HEK293 (cell line): ENCODE measurements around the gene BST1.

Experiments
- CTCF ChIA-PET: fragments of 350-600 bp; formaldehyde crosslinking; extraction: SDS; loops from one replicate; lab custom pipeline; 2021; ENCODE audit warnings: antibody characterized with exemption; lab: Yijun Ruan, JAX
- POLR2A ChIA-PET: fragments of 300-600 bp; formaldehyde crosslinking; extraction: SDS; loops from one replicate; lab custom pipeline; 2020; ENCODE audit warnings: antibody characterized with exemption, inconsistent platforms; lab: Yijun Ruan, JAX
- H3K27ac ChIP-seq: fragments of 200-500 bp; sonication (Bioruptor generic); 2 replicates; pipeline ENCODE4 v1.5.1; 2014; ENCODE audit warnings: low read depth, low read length, control low read depth, inconsistent platforms; ENCODE audit errors: extremely low read depth
- H3K36me3 ChIP-seq, 2 experiments: fragments of 200-500 bp in 1 of 2; sonication (Bioruptor generic) in 1 of 2; 1 replicate in 1 of 2; 2 replicates in 1 of 2; pipeline ENCODE4 v1.5.1; 2014 to 2017; ENCODE audit warnings: inconsistent platforms in 2 of 2, low read length in 2 of 2; ENCODE audit not compliant: control insufficient read depth in 2 of 2, insufficient read depth in 1 of 2
- H3K4me1 ChIP-seq: fragments of 200-500 bp; sonication (Bioruptor generic); 2 replicates; pipeline ENCODE4 v1.5.1; 2014; ENCODE audit warnings: mild to moderate bottlenecking, low read length, inconsistent platforms; ENCODE audit not compliant: control insufficient read depth, insufficient read depth
- H3K4me3 ChIP-seq: 2 replicates; pipeline ENCODE4 v1.5.1; 2011; ENCODE audit warnings: low read depth, mild to moderate bottlenecking, control low read depth, low read length, moderate library complexity
- H3K9me3 ChIP-seq: fragments of 200-500 bp; sonication (Bioruptor generic); 2 replicates; pipeline ENCODE4 v1.5.1; 2014; ENCODE audit warnings: low read depth, low read length, inconsistent platforms; ENCODE audit not compliant: control insufficient read depth, insufficient read depth
- PRDM1 ChIP-seq: fragments of 450-650 bp; formaldehyde crosslinking; IDR thresholded peaks from 2 replicates; pipeline ENCODE4; 2016; ENCODE audit warnings: missing biosample characterization, missing genetic modification characterization
- RBAK ChIP-seq: fragments of 450-650 bp; formaldehyde crosslinking; IDR thresholded peaks from 2 replicates; pipeline ENCODE4 v1.5.1; 2016; ENCODE audit warnings: missing biosample characterization, missing genetic modification characterization
- SETDB1 ChIP-seq: IDR thresholded peaks from one replicate; pipeline ENCODE4 v1.6.1; 2017; ENCODE audit warnings: mild to moderate bottlenecking, low read length, moderate library complexity, mixed read lengths; ENCODE audit not compliant: insufficient read length
- SP7 ChIP-seq: fragments of 450-650 bp; formaldehyde crosslinking; IDR thresholded peaks from 2 replicates; pipeline ENCODE4 v1.5.1; 2016; ENCODE audit warnings: missing biosample characterization, missing genetic modification characterization
- TCF7L2 ChIP-seq: IDR thresholded peaks from 2 replicates; pipeline ENCODE4 v1.6.1; 2011; ENCODE audit warnings: low read depth, mild to moderate bottlenecking, inconsistent platforms, low read length, moderate library complexity, borderline replicate concordance
- TRIM28 ChIP-seq: IDR thresholded peaks from 2 replicates; pipeline ENCODE4 v1.6.1; 2011; ENCODE audit warnings: low read length, control low read depth, borderline replicate concordance
- WT1 ChIP-seq: fragments of 450-650 bp; formaldehyde crosslinking; IDR thresholded peaks from 2 replicates; pipeline ENCODE4 v1.5.1; 2016; ENCODE audit warnings: missing biosample characterization, missing genetic modification characterization
- ZEB2 ChIP-seq: fragments of 450-650 bp; formaldehyde crosslinking; IDR thresholded peaks from 2 replicates; pipeline ENCODE4 v1.5.1; 2016; ENCODE audit warnings: missing biosample characterization, missing genetic modification characterization
- ZNF146 ChIP-seq: fragments of 450-650 bp; formaldehyde crosslinking; IDR thresholded peaks from 2 replicates; pipeline ENCODE4 v1.5.1; 2016; ENCODE audit warnings: missing biosample characterization, missing genetic modification characterization
- ZNF174 ChIP-seq: fragments of 450-650 bp; formaldehyde crosslinking; IDR thresholded peaks from 2 replicates; pipeline ENCODE4 v1.5.0; 2017; ENCODE audit warnings: missing biosample characterization, mild to moderate bottlenecking, missing genetic modification characterization
- ZNF19 ChIP-seq: fragments of 450-650 bp; formaldehyde crosslinking; IDR thresholded peaks from 2 replicates; pipeline ENCODE4; 2016; ENCODE audit warnings: missing biosample characterization, missing genetic modification characterization, low read depth
- ZNF214 ChIP-seq: fragments of 450-650 bp; formaldehyde crosslinking; IDR thresholded peaks from 2 replicates; pipeline ENCODE4 v1.5.1; 2017; ENCODE audit warnings: missing biosample characterization, mild to moderate bottlenecking, missing genetic modification characterization, borderline replicate concordance
- ZNF23 ChIP-seq: fragments of 450-650 bp; formaldehyde crosslinking; IDR thresholded peaks from 2 replicates; pipeline ENCODE4 v1.5.1; 2016; ENCODE audit warnings: missing biosample characterization, missing genetic modification characterization, borderline replicate concordance
- ZNF24 ChIP-seq: fragments of 450-650 bp; formaldehyde crosslinking; IDR thresholded peaks from 2 replicates; pipeline ENCODE4 v1.5.1; 2016; ENCODE audit warnings: missing biosample characterization, missing genetic modification characterization
- ZNF366 ChIP-seq: fragments of 450-650 bp; formaldehyde crosslinking; conservative IDR thresholded peaks from 2 replicates; pipeline ENCODE4 v1.5.1; 2016; ENCODE audit warnings: missing biosample characterization, missing genetic modification characterization
- ZNF423 ChIP-seq: fragments of 450-650 bp; formaldehyde crosslinking; IDR thresholded peaks from 2 replicates; pipeline ENCODE4 v1.5.1; 2016; ENCODE audit warnings: missing biosample characterization, missing genetic modification characterization
- ZNF514 ChIP-seq: fragments of 450-650 bp; formaldehyde crosslinking; IDR thresholded peaks from 2 replicates; pipeline ENCODE4 v1.5.1; 2016; ENCODE audit warnings: missing biosample characterization, missing genetic modification characterization
- ZNF600 ChIP-seq: fragments of 450-650 bp; formaldehyde crosslinking; IDR thresholded peaks from 2 replicates; pipeline ENCODE4 v1.5.1; 2016; ENCODE audit warnings: missing biosample characterization, missing genetic modification characterization
- ZNF626 ChIP-seq: fragments of 450-650 bp; sonication (Bioruptor Pico); formaldehyde crosslinking; IDR thresholded peaks from 2 replicates; pipeline ENCODE4 v1.5.1; 2018; ENCODE audit warnings: missing biosample characterization, missing genetic modification characterization, inconsistent platforms
- ZNF645 ChIP-seq: fragments of 450-650 bp; formaldehyde crosslinking; IDR thresholded peaks from 2 replicates; pipeline ENCODE4; 2016; ENCODE audit warnings: missing biosample characterization, missing genetic modification characterization
- ZNF692 ChIP-seq: fragments of 450-650 bp; formaldehyde crosslinking; IDR thresholded peaks from 2 replicates; pipeline ENCODE4 v1.5.1; 2016; ENCODE audit warnings: missing biosample characterization, missing genetic modification characterization
- ZNF701 ChIP-seq: fragments of 450-650 bp; formaldehyde crosslinking; IDR thresholded peaks from 2 replicates; pipeline ENCODE4 v1.5.1; 2016; ENCODE audit warnings: missing biosample characterization, missing genetic modification characterization
- ZNF704 ChIP-seq: fragments of 450-650 bp; formaldehyde crosslinking; IDR thresholded peaks from 2 replicates; pipeline ENCODE4 v1.5.1; 2016; ENCODE audit warnings: missing biosample characterization, missing genetic modification characterization
- ZNF776 ChIP-seq: fragments of 450-650 bp; formaldehyde crosslinking; IDR thresholded peaks from 2 replicates; pipeline ENCODE4 v1.5.0; 2017; ENCODE audit warnings: missing biosample characterization, missing genetic modification characterization, borderline replicate concordance
- ZNF791 ChIP-seq: fragments of 450-650 bp; formaldehyde crosslinking; IDR thresholded peaks from 2 replicates; pipeline ENCODE4 v1.5.1; 2016; ENCODE audit warnings: missing biosample characterization, missing genetic modification characterization
- ZSCAN18 ChIP-seq: fragments of 450-650 bp; formaldehyde crosslinking; IDR thresholded peaks from 2 replicates; pipeline ENCODE4 v1.5.1; 2016; ENCODE audit warnings: missing biosample characterization, missing genetic modification characterization
- ZSCAN4 ChIP-seq: fragments of 450-650 bp; formaldehyde crosslinking; IDR thresholded peaks from 2 replicates; pipeline ENCODE4 v1.5.1; 2017; ENCODE audit warnings: missing biosample characterization, missing genetic modification characterization
- ZXDB ChIP-seq: fragments of 450-650 bp; formaldehyde crosslinking; IDR thresholded peaks from 2 replicates; pipeline ENCODE4 v1.5.1; 2016; ENCODE audit warnings: missing biosample characterization, missing genetic modification characterization

Gene BST1

GRCh38 chr4:15694431-15694830 is 8.4 kb upstream of the BST1 start (continued):
- TF ChIP-seq ZNF776 (tag by site-specific recombination) (no peak), ZXDB (tag by site-specific recombination) (no peak), ZNF23 (tag by site-specific recombination) (no peak), ZNF704 (tag by site-specific recombination) (no peak), SETDB1 (no peak), ZNF366 (tag by site-specific recombination) (no peak), ZNF423 (tag by site-specific recombination) (no peak)

GRCh38 chr4:15695240-15695699 is 7.6 kb upstream of the BST1 start:
- TF ChIP-seq PRDM1 (tag by site-specific recombination) (no peak), TCF7L2 (no peak), ZNF146 (tag by site-specific recombination) (no peak), ZNF19 (no peak), ZNF626 (tag by site-specific recombination) (no peak), ZNF791 (tag by site-specific recombination) (no peak), ZNF645 (tag by site-specific recombination) (no peak), ZNF776 (tag by site-specific recombination) (no peak), TRIM28 (no peak), ZNF692 (tag by site-specific recombination) (no peak), ZNF174 (tag by site-specific recombination) (no peak), RBAK (no peak), ZNF214 (tag by site-specific recombination) (no peak), ZEB2 (no peak), ZNF600 (no peak)
- H3K27ac ChIP-seq = no peak overlapping the region
- ChIA-PET POLR2A (interaction anchor here (0.7 to 2.2 kb wide), 2 partner anchors 14 to 46 kb away, joined by 3 to 11 read pairs; partner anchors contain the start of gene FAM200B), CTCF (interaction anchor here (0.7 to 1.3 kb wide), 2 partner anchors 10 to 888 kb away, joined by 3 read pairs; no protein-coding TSS in a partner anchor)
- no peaks in the 10 kb centered on the region for H3K36me3 ChIP-seq
- no peaks in the 10 kb centered on the region for H3K4me1 ChIP-seq
- H3K4me3 ChIP-seq = no peak overlapping the region
- H3K9me3 ChIP-seq = no peaks in the 10 kb centered on the region

GRCh38 chr4:15695729-15696128 is 7.1 kb upstream of the BST1 start:
- H3K36me3 ChIP-seq = no peaks in the 10 kb centered on the region
- H3K27ac ChIP-seq = no peak overlapping the region
- ChIA-PET POLR2A (interaction anchor here (2.2 kb wide), 1 partner anchor 14 kb away, joined by 11 read pairs; the partner anchor contains the start of gene FAM200B), CTCF (interaction anchor here (0.7 to 1.3 kb wide), 2 partner anchors 10 to 887 kb away, joined by 3 read pairs; no protein-coding TSS in a partner anchor)
- H3K4me1 ChIP-seq = no peaks in the 10 kb centered on the region
- H3K4me3 ChIP-seq = no peak overlapping the region
- H3K9me3 ChIP-seq = no peaks in the 10 kb centered on the region
- TF ChIP-seq ZNF701 (no peak), WT1 (tag by site-specific recombination) (no peak), ZNF704 (tag by site-specific recombination) (no peak), ZNF24 (tag by site-specific recombination) (no peak), SP7 (tag by site-specific recombination) (no peak), ZNF514 (no peak), ZSCAN18 (no peak), ZSCAN4 (tag by site-specific recombination) (no peak)
